GM19467 (cell line): ENCODE results near the gene RFX3.

Source experiments
- ATAC-seq: cut with Tn5 transposase; IDR thresholded peaks from one replicate; pipeline ENCODE4 v1.9.1; 2021; ENCODE audit warnings: mild to moderate bottlenecking, moderate library complexity; ENCODE audit not compliant: unreplicated experiment

Gene RFX3

GRCh38 chr9:3478549-3478953, 47.2 kb downstream of the RFX3 start:
- peak; percentile 30 for ATAC-seq

GRCh38 chr9:3477236-3477834, 48.5 kb downstream of the RFX3 start:
- peak; percentile 21 for ATAC-seq

GRCh38 chr9:3475300-3476020, 50.3 kb downstream of the RFX3 start:
- no peak for ATAC-seq

GRCh38 chr9:3474821-3475220, 51.0 kb downstream of the RFX3 start:
- no peak for ATAC-seq

GRCh38 chr9:3473405-3473804, 52.4 kb downstream of the RFX3 start:
- no peak for ATAC-seq

- no peak for ATAC-seq
Measured at GRCh38 chr9:3471883-3472282, 53.9 kb downstream of the RFX3 start.

GRCh38 chr9:3468421-3469205, 57.2 kb downstream of the RFX3 start:
- no peak for ATAC-seq

- ATAC-seq, result peak; percentile 96
Measured at GRCh38 chr9:3467593-3468219, 58.1 kb downstream of the RFX3 start.

- ATAC-seq, result no peak
Measured at GRCh38 chr9:3464033-3464638, 61.7 kb downstream of the RFX3 start.

- no peak for ATAC-seq
Measured at GRCh38 chr9:3458806-3459475, 66.9 kb downstream of the RFX3 start.

- ATAC-seq, result no peak
Measured at GRCh38 chr9:3457175-3457574, 68.6 kb downstream of the RFX3 start.

GRCh38 chr9:3455717-3456116, 70.1 kb downstream of the RFX3 start:
- ATAC-seq, result no peak

GRCh38 chr9:3455094-3455493, 70.7 kb downstream of the RFX3 start:
- no peak for ATAC-seq

GRCh38 chr9:3451956-3452355, 73.8 kb downstream of the RFX3 start:
- no peak for ATAC-seq

- no peak for ATAC-seq
Measured at GRCh38 chr9:3447788-3448187, 78.0 kb downstream of the RFX3 start.

GRCh38 chr9:3447143-3447542, 78.7 kb downstream of the RFX3 start:
- no peak for ATAC-seq

- no peak for ATAC-seq
Measured at GRCh38 chr9:3446313-3446712, 79.5 kb downstream of the RFX3 start.

- no peak for ATAC-seq
Measured at GRCh38 chr9:3444016-3444415, 81.8 kb downstream of the RFX3 start.

GRCh38 chr9:3441197-3441816, 84.5 kb downstream of the RFX3 start:
- ATAC-seq, result peak; percentile 95
